Left renal cortex interstitium (tissue), 4 donors: Measurements from ENCODE around the gene MBD5. TPM values are rescaled to one million over a fixed set of nuclear protein-coding genes. Genes with fewer than 3 reads are reported as not detected.
A peak's percentile ranks its signal among the peaks of the same experiment; 100 is the strongest.
"Not testable (repeated sequence)": the region's sequence is repeated elsewhere in the genome, so short reads cannot be mapped to it uniquely, and the experiment has no call there.

Source experiments
- DNase-seq, 4 donors: peaks; one replicate each; pipeline ENCODE4 v3.0.0-alpha.2; 2013; ENCODE audit warnings: low read depth in 4 of 4, low spot score in 2 of 4, missing footprints in 1 of 4
- polyA plus RNA-seq, 4 donors: library from polyadenylated mRNA; unstranded; fragments of 120-200 nt; gene quantifications; one replicate each; pipeline ENCODE4 v1.2.1, GENCODE V29; 2013; ENCODE audit not compliant: insufficient read length in 4 of 4

The MBD5 gene
- polyA plus RNA-seq, 4 donors: 44.4 to 57.7 (median 46.5) TPM

DNA sequence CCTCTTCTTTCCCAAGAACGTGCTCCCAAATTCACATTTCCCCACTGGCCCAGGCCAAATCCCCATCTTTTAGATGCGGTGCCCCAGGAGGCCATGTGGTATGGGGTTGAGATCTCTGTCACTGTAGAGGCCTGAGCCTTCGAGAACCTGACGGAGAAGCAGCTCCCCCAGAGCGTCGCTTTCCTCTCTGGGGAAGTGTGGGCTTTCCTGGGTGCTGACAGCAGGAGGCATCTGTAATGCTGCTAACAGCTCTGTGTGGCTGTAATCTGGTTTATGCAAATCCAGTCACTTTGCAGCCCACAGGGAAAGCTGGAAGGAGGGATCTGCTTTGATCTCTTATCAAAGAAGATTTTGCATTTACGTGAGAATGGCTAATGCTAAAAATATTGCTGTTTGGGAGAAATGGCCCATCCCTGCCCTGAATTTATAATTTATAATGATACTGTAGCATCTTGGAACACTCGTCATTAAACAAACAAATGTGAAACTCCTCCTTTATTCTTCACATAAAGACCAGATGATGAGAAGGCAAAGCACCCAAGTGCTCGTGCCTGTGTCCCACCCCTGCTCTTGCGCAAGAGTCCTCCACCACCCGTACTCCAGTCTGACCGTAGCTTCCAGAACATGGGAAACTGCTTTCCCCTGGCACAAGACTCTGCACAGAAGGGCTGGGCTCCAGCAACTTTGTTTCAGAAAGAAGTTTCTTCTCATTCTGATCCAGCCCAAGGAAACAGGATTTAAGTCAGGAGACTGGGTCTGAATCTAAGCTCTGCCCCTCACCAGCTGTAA, 513.7 kb downstream of the MBD5 start:
- no peak for DNase-seq

DNA sequence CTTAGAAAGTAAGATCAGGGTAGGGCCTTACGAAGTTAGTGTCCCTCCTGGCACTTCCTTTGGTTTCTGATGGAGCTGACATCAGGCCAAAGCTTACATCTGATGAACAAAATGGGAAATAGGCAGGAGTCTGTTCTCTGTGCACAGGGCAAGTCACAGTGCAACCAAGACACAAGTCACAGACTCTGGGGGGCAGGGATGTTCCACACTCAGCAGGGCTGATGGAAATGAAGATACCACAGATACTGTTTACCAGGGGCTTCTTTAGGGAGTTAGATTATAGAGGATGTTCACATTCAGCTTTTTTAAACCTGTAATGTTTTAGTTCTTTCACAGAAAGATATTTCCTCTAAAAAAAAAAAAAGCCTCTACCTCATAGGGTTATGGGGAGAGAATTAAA, 517.5 kb downstream of the MBD5 start:
- DNase-seq: no peak

DNA sequence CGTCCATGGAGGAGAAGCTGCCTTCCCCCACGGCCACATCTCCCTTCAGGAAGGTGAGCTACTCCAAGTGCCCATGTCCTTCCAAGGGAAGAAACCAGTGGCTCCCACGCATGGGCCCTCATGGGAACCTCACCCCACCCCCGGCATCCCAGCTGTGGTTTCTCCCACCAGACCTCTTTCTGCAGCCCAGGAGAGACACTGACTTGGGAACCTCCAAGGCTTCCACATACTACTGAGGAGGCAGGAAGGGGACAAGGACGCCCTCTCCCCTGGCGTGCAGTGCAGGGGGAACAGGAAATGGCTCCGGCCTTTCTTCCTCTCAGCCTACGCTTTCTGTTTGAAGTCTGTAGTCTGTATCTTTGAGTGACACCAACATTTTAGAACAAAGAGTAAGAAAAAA, 519.1 kb downstream of the MBD5 start:
- DNase-seq: no peak

DNA sequence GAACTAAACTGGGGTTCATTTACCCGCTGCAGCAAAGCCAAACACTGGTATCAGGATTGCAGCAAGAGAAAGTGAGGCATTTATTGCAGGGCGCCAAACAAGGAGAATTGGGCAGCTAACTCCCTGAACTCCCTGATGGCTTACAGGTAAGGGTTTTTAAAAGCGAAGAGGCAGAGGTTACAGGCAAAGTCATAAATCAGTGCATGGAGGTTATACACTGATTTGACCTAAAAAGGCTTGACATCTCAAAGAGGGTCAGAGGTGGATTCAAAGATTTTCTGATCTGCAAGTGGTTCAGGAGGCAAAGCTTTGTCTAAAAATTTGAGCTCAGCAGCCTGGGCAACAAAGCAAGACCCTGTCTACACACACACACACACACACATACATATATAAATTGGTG, 520.9 kb downstream of the MBD5 start:
- no peak for DNase-seq

DNA sequence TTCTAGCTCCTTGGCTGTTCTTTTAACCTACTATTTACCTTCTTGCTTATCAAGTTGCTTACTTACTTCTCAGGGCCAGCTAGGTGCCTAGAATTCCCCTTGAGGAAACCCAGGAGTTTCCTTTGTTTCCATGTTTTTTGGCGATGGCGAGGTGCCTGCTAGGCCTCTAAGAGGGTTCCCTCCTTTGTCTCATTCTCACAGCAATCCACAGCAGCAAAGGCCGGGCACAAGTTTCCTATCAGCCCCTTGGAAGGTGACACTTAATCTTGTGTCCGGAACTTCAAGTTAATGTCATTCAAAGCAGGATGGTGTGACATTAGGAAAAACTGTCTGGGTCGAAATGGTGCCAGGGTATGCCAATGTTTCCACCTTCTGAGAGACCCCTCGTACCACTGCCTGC, 521.7 kb downstream of the MBD5 start:
- DNase-seq: no peak

DNA sequence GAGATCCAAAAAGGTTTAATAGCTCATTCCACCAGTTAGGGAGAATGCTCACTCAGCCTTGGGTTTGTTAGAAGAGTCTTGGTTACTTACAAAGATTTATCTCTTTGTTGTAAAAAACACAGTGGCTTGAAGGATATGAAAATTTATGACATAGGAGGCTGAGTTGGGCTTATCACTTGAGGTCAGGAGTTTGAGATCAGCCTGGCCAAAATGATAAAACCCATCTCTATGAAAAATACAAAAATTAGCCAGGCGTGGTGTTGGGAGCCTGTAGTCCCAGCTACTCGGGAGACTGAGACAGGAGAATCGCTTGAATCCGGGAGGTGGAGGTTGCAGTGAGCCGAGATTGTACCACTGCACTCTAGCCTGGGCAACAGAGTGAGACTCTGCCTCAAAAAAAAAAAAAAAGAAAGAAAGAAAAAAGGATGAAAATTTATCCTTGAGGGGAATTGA, 522.2 kb downstream of the MBD5 start:
- DNase-seq: not testable (repeated sequence)

DNA sequence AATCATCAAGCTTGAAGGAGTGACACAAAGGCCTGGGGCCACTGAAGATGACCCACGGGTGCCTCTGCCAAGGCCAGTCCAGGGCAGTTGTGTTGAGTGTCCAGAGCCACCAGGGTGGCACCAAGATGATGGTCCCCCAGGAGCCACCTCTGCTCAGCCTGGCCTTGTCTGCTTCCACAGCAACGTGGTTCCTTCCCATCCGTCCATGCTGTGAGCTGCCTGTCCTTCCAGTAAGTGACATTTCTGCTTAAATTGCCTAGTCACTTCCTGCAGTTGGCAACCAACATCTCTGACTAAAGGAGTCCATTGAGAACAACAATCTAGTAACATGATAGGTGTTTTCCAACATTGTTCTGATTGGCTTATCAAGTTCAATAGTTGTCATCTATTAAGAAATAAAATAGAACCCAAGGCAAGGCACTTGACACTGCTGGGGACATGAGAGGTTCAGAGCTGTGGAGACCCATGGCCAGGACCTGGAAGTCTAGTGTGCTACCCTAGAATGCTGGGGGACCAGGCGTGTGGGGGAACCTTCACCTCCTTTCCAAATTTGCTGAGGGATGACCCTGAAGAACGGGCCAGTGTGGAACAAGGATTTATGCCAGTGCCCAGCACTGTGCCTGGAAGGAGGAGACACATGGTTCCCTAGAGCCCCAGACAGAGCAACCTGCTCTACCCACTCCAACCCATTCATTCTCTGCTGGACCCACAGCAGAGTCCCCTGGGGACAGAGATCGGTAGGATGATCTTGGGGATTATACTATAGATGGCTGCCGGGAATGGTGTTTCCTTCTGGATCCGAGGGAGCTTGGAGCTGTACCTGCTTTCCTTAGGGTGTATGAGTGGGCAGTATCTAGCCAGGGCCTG, 524.7 kb downstream of the MBD5 start:
- no peak for DNase-seq

DNA sequence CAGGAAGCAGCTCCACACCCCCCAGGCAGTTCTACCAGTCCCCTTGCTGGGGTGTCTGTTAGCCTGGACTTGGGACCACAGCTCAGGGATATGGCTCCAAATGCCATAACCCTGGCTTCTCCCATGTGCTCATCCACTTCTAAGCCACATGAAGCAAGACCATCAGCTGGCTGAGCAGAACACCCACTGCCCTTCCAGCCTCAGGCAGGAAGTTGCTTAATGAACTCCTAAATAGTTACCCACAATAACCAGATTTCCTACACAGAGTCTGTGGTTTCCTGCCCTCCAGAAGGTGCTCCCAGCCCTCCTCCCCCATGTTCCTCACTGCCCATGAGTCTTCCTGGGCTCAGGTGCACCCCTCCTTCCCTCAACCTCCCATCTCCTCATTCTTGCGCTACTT, 525.4 kb downstream of the MBD5 start:
- DNase-seq: no peak

DNA sequence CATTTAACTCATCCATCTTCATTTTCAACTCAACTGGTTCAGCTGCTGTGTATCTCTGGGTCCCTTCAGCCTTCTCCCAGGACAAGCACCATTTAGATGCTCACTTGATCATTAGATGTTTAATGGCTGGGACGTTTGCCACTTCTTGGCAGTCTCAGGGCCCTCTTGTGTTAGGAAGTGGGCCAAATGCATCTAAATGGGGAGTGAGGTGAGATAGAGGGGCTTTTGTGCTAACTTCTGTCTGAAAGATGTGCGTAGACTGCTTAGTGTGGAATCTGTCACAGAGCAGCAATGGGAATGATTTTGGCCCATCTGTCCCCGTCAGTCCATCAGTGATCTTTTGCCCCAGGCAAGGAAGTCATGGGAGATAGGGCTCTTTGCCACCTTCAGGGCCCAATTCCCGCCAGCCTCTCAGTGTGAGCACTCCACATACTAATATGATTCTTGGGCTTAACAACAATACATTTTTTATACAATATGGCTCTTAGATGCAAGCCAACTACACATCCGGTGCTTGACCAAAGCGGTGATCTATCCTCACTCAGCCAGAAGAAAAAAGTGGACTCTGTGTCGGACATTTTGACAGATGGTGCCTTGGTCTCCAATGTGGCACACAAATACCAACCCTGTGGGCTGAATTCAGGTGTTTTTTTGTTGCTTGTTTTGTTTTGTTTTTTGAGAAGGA, 528.0 kb downstream of the MBD5 start:
- no peak for DNase-seq

DNA sequence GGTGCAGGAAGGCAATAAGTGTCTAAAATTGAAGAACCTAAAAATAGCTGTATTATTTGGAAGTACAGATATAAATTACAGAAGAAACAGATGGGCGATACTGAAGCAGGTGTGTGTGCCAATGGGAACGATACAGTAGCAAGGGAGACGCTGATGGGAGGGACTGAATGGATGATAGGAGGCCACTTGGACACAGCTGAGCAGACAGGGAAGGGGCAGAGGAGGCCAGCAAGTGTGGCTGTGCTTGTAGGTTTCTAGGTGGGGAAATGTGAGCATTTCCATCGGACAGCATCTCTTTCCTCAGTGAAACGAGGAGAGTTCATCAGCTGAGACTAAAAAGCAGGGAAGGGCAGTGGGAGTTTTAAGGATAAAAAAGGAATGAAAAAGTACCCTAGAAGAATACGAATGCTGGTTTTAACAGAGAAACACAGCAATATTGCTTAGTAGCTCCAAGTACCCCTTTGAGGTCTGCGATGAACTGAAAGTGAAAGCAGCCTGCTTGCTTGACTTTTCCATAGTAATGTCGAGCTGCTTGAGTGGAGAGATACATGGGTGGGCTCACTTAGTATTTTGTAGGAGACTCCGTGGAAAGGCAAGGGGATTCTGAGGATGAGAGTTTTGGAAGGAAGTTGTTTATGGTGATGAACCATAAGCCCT, 531.9 kb downstream of the MBD5 start:
- DNase-seq: no peak

DNA sequence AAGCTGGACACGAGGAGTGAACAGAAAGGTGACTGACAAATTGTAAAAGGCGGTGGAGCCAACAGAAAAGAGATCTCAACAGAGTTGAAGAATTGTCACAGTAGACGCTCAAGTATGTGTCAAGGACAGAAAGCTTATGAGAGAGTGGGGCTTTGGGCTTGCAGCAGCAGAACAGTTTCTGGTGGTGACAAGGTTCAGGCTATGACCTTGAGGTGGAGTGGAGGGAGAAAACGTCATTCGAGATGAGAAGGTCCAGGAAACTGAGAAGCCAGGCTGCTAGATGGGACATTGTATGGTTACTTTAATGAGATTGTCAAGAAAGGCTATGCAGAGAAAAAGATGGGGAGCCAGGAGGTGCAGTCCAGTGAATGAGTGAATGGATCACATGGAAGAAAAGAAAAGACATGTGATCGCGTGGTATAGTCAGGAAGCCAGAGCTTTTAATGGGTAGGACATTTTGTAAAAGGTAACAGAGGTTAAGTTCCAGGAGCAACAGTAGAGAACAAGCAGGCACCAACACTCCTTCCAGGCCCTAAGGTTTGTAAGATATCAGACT, 532.5 kb downstream of the MBD5 start:
- DNase-seq: no peak

DNA sequence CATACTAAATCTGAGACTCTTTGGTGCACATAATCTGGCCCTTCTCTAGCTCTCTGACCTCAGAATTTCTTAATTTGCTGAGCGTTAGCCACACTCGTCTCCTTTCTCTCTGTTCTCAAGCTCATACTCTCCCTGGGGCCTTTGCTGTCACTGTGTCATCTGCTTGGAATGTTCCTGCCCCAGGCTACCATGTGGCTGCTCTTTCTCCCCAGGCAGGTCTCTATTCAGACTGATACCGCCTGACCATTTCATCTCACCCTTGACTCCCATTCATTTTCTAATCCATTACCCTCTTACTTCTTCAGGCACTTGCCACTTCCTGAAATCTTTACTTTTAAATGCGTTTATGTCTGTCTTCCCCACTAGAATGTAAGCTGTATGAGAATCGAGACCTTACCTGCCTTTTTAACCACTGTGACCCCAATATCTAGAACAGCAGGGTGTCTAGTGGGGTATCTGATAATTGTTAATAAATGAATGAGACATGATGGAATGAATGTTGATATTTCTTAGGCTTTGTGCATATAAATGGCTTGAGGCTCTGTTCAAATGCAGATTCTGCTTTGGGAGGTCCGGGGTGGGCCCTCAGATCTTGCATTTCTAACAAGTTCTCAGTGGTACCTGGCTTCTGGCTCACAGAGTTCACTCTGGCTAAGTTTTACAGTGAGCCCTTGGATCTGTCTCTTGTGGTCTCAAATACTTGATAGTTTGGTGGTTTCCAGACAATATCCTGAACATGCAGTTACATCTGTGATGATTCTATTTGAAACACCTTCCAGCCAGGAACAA, 533.8 kb downstream of the MBD5 start:
- no peak for DNase-seq

DNA sequence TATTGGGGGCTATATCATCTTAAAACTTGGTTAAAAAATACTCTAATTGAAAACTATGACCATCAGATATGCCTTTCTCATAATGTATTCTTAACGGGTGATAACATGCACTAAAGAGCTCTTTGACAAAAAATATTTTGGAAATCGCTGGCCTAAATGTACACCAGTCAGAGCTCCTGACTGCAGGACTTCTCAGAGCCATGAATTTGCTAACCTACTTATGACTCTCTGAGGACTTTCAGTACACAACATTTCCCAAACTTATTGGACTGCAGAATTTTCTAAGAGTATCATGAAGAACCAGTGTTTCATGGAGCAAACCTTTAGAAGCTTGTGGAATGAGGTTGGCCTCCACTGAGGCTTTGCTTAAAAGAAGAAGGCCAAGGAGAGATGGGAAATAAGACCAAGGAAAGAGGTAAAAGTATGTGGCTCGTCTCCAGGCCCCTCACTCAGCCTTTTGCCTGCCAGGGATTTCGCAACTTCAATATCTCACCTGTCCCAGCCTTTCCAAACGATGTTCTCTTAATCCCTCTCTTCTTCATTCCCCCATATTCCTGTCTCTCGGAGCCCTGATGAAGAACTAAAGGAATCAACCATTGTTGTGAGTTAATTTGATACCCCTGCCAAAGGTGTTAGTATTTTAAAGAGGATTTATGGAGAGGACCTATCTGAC, 534.9 kb downstream of the MBD5 start:
- DNase-seq: no peak

DNA sequence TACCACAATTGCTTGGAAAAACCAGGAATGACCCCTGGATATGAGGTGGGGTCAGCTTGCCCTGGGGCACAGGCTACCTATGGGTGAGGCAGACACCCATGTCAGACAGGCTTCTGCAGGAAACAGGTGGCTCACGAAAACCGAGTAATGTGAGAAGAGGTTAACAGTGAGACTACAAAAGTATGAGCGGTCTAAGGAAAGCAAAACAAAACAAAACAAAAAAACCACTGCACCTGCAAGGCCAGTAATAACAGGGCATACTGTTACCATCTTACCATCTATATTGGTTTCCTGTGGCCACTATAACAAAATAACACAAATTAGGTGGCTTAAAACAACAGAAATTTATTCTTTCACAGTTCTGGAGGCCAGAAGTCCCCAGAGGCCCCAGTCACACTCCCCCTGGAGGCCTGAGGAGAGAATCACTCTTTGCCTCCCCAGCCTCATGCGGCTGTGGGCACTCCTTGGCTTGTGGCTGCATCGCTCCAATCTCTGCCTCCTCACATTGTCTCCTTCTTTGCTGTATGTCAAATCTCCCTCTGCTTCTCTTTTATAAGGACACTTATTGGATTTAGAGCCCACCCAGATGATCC, 537.0 kb downstream of the MBD5 start:
- DNase-seq: no peak

DNA sequence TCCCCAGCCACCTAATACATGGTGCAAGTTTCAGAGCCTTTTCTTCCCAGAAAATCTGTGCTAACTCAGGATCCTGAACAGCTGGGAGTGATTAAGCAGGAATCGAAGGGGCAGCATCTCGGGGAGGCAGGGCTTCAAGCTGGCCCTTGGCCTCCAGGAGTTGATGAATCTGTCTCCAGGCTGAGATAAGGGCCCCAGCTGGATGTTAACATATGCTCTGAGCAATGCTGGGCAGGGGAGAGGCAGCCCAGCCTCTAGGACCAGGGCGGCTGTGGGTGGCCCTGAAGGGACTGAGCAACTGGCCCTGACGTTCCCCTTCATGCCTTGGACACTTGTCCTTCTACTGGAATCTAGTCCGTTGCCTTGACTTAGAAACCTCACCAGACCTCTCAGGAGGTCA, 539.6 kb downstream of the MBD5 start:
- peak in 3 of 4 donors; percentile 19 to 34 (median 22) for DNase-seq

DNA sequence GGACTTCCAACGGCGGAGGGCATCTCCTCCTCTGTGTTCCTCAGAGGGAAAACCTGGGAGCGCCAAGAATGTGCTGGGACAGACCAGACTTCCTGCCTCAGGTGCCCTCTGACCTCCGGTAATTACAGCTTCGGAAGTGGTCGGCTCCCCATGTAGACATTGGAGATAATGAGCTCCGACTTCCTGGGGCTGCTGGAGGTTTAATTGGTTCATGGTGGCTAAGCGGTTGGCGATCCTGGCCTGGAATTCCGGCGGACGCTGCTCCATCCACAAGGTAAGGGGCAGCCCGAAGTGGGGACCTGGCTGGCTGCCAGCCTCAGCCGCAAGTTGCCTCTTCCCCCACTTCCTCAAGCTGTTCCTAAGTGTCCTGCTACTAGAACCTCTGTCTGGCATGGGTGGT, 540.5 kb downstream of the MBD5 start:
- DNase-seq: no peak

DNA sequence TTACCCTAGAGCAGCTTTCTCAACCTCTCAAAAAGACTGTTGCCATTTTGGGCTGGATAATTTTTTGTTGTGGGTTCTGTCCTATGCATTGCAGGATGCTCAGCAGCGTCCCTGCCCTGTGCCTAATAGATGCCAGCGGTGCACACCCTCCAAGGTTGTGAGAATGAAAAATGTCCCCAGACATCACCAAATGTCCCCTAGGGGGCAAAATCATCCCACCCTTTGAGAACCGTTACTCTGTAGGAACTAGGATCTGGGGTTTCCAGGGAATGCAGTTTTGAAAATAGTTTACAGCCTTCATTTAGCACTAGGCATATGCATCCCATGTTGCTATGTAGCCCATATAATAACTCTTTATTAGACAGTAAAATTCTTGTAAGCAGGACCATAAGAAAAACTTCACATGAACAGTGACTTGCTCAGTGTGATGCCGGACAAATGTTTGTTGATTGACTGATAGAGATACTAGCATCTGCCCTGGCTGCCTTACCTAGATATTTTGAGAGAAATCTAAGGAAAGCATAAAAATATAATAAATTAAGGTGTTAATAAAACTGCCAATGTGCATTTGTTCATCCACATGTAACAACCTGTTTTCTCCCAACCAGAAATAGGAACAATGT, 544.5 kb downstream of the MBD5 start:
- no peak for DNase-seq
